ENCODE measurements around the gene SORCS1.
"Not testable (repeated sequence)": the region's sequence is repeated elsewhere in the genome, so short reads cannot be mapped to it uniquely, and the experiment has no call there.

Gene SORCS1

DNA sequence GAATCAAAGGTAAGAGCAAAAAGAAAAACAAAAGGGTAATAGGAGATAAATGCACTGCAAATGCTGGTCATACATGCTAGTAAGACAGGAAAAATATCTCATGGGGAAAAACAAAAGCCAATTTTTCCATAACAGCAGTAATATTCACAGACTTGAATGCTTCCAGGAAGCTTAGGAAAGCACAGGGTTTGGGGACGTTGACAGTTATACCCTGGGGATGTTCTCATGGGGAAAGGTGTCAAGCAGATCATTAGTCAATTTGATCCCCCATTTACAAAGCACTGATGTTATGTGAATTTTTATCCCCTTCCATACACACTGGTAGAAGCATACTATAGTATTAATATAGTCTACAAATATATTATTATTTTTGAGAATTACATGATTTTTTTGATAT is 232.7 kb downstream of the SORCS1 start:
- H3K9me3 Mint-ChIP-seq: no peaks in the 10 kb centered on the region
- peaks cover 3% of the 10 kb centered on the region for H3K27me3 Mint-ChIP-seq (ENCODE audit: low read depth)
- TF ChIP-seq, protein P1, sequence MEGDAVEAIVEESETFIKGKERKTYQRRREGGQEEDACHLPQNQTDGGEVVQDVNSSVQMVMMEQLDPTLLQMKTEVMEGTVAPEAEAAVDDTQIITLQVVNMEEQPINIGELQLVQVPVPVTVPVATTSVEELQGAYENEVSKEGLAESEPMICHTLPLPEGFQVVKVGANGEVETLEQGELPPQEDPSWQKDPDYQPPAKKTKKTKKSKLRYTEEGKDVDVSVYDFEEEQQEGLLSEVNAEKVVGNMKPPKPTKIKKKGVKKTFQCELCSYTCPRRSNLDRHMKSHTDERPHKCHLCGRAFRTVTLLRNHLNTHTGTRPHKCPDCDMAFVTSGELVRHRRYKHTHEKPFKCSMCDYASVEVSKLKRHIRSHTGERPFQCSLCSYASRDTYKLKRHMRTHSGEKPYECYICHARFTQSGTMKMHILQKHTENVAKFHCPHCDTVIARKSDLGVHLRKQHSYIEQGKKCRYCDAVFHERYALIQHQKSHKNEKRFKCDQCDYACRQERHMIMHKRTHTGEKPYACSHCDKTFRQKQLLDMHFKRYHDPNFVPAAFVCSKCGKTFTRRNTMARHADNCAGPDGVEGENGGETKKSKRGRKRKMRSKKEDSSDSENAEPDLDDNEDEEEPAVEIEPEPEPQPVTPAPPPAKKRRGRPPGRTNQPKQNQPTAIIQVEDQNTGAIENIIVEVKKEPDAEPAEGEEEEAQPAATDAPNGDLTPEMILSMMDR (IDR thresholded peaks at IDR 0.05; ENCODE audit: unreplicated experiment in 3 of 3): no peak
- no peaks in the 10 kb centered on the region for H3K36me3 Mint-ChIP-seq (ENCODE audit: low read depth)
- H3K27ac Mint-ChIP-seq: peak overlapping the region in 2 of 3 experiments; percentile 12 to 55
- H3K4me1 Mint-ChIP-seq: peaks cover 4% of the 10 kb centered on the region
- H3K4me3 Mint-ChIP-seq: no peak overlapping the region

DNA sequence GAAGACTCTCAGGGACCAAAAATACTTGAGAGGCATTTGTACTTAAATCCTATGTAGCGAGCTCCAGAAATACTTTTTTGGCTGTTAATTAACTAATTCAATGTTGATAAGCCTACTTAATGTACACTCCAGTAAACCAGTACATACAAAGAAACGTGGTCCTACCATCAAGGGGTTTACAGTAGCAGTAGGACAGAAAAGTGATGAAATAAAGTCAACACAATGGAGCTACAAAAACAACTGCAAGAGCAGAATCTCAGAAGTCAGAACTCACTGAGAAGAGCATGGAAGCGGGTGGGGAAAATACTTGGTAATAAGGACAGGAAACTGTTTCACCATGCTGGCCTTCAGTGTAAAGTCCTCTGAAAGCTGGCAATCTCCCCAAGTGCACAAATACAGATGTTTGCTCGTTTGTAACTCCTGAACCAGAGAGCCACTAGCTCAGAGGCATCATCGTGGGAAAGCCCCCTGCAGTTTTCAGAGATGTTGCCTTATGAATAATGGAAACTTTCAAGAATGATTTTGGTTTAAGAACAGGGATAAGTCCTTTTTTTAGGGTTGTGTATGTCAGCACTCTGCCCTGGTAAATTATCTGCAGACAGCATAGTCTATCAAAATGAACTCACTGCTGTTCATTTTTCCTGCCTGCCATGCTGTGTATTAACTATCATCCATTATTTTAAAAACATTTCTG is 233.2 kb downstream of the SORCS1 start:
- no peaks in the 10 kb centered on the region for H3K9me3 Mint-ChIP-seq
- peaks cover 7% of the 10 kb centered on the region for H3K27me3 Mint-ChIP-seq (ENCODE audit: low read depth)
- TF ChIP-seq, protein P1 (IDR thresholded peaks at IDR 0.05; ENCODE audit: unreplicated experiment in 3 of 3): no peak
- peak overlapping the region in 2 of 3 experiments; percentile 12 to 55 for H3K27ac Mint-ChIP-seq
- H3K4me3 Mint-ChIP-seq: no peak overlapping the region
- H3K36me3 Mint-ChIP-seq (ENCODE audit: low read depth): no peaks in the 10 kb centered on the region
- peaks cover 4% of the 10 kb centered on the region for H3K4me1 Mint-ChIP-seq

DNA sequence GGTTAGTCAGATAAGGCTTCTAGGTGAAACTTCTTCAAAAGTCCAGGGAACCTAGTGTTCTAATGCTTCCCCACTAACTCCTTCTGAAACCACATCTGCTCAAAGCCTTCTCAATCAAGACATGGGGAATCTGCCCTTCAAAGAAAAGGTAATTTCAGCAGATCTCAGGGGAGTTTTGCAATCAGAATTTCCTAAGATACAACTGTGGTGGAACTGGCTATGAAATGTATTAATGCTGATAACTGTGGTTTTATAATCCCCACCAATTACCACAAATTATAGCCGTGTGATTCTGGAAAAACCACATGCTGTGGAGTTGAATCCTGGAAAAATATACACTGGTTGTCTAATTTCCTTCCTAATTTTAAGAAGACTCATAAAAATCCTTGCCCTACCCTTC is 233.8 kb downstream of the SORCS1 start:
- H3K9me3 Mint-ChIP-seq: no peaks in the 10 kb centered on the region
- H3K4me3 Mint-ChIP-seq: no peak overlapping the region
- H3K27me3 Mint-ChIP-seq (ENCODE audit: low read depth): peaks cover 7% of the 10 kb centered on the region
- peak overlapping the region in 1 of 3 experiments; percentile 55 for H3K27ac Mint-ChIP-seq
- TF ChIP-seq, protein P1 (IDR thresholded peaks at IDR 0.05; ENCODE audit: unreplicated experiment in 3 of 3): no peak
- no peaks in the 10 kb centered on the region for H3K36me3 Mint-ChIP-seq (ENCODE audit: low read depth)
- peaks cover 4% of the 10 kb centered on the region for H3K4me1 Mint-ChIP-seq

DNA sequence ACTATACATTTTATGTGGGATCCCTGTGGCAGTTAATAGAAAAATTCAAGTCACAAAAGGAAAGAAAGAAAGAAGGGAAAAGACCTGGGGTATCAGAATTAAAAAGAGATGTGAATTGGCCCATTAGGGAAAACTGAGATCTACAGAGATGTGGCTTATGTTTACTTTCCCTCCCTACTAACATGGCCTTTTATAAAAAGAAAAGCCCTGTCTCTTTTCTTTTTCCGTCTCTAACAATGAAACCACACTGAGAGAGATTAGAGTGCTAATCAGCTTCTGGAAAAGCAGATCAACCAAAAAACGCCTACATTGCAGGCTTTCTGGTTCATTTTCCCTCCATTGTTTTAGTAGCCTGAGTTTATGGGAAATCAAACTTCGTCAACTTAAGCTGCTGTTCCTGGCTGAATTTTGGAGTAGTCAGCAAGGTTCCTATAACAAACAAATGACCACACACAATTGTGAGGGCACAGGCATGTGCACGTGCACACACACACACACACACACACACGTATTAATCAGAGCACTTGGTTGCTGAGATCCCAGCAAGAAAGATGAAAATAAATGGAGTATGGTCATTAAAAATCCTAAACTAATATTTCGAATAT is 235.1 kb downstream of the SORCS1 start:
- no peaks in the 10 kb centered on the region for H3K9me3 Mint-ChIP-seq
- no peak overlapping the region for H3K4me3 Mint-ChIP-seq
- peaks cover 7% of the 10 kb centered on the region for H3K27me3 Mint-ChIP-seq (ENCODE audit: low read depth)
- no peaks in the 10 kb centered on the region for H3K36me3 Mint-ChIP-seq (ENCODE audit: low read depth)
- H3K4me1 Mint-ChIP-seq: peaks cover 4% of the 10 kb centered on the region
- TF ChIP-seq, protein P1 (IDR thresholded peaks at IDR 0.05; ENCODE audit: unreplicated experiment in 3 of 3): no peak
- H3K27ac Mint-ChIP-seq: peak overlapping the region in 1 of 3 experiments; percentile 37

DNA sequence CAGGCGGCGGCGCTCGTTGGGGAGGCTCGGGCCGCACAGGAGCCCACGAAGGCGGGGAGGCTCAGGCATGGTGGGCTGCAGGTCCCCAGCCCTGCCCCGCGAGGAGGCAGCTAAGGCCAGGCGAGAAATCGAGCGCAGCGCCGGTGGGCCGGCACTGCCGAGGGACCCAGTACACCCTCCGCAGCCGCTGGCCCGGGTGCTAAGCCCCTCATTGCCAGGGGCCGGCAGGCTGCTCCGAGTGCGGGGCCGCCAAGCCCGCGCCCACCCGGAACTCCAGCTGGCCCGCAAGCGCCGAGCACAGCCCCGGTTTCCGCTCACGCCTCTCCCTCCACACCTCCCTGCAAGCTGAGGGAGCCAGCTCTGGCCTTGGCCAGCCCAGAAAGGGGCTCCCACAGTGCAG is 236.4 kb downstream of the SORCS1 start:
- not testable (repeated sequence) for H3K27me3 Mint-ChIP-seq (ENCODE audit: low read depth); H3K27ac Mint-ChIP-seq; H3K4me1 Mint-ChIP-seq; H3K9me3 Mint-ChIP-seq; H3K36me3 Mint-ChIP-seq (ENCODE audit: low read depth); H3K4me3 Mint-ChIP-seq

DNA sequence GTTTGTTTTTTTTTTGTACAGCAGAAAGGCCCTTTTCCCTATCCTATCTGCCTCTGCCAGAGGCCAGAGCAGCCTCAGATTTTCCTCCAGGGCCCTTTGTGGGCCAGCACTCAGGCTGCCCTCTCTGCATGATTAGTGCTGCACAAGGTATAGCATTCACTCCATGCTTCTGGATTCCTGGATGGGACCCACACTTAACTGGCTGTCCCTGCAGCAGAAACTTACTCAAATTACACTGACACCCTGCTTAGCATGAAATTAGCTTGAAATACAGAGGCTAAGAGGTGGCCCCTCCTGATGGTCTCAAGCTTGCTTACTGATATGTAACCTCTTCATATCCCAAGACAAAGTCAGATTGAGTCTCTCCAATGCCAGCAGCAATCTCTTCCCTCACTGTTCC is 239.3 kb downstream of the SORCS1 start:
- Mint-ChIP-seq H3K9me3 (no peaks in the 10 kb centered on the region), H3K4me3 (no peak overlapping the region), H3K36me3 (ENCODE audit: low read depth) (no peaks in the 10 kb centered on the region), H3K27me3 (ENCODE audit: low read depth) (peaks cover 10% of the 10 kb centered on the region), H3K27ac (no peak overlapping the region), H3K4me1 (no peaks in the 10 kb centered on the region)
- TF ChIP-seq, protein P1 (IDR thresholded peaks at IDR 0.05; ENCODE audit: unreplicated experiment in 3 of 3): no peak

All from nephron (organoid).